ENCODE data around the gene CEBPA.

Gene CEBPA

GRCh38 chr19:33348301-33349010 is 46.1 kb upstream of the CEBPA start:
- H3K79me1 ChIP-seq (replicated peaks; ENCODE audit: low read length, poor library complexity, severe bottlenecking): no peaks in the 10 kb centered on the region
- H2BK5ac ChIP-seq (ENCODE audit: low read depth, low read length, poor library complexity, severe bottlenecking): no peak overlapping the region
- H2BK12ac ChIP-seq (ENCODE audit: low read length in 2 of 2): no peak overlapping the region
- H2BK120ac ChIP-seq (ENCODE audit: low read depth, low read length): no peak overlapping the region
- H3K4ac ChIP-seq (ENCODE audit: low read depth in 1 of 2, low read length in 2 of 2): no peak overlapping the region
- H3K27ac ChIP-seq (ENCODE audit: low read length, poor library complexity, severe bottlenecking): no peak overlapping the region
- H3K9me3 ChIP-seq (ENCODE audit: control insufficient read depth, low read length): no peaks in the 10 kb centered on the region
- no peak overlapping the region for H3K4me3 ChIP-seq (ENCODE audit: insufficient read depth in 1 of 2, low read depth in 1 of 2, low read length in 2 of 2)
- H3K9ac ChIP-seq (ENCODE audit: low read length): peak overlapping the region; percentile 45
- no peaks in the 10 kb centered on the region for H3K4me1 ChIP-seq (ENCODE audit: control insufficient read depth, insufficient read depth, low read depth, low read length)
- no peak overlapping the region for H3K4me2 ChIP-seq (ENCODE audit: low read length, poor library complexity, severe bottlenecking)
- no peak overlapping the region for H2AK5ac ChIP-seq (ENCODE audit: low read length, severe bottlenecking)
- H3K18ac ChIP-seq (ENCODE audit: low read depth in 1 of 2, low read length in 2 of 2): no peak overlapping the region
- H2AFZ ChIP-seq (ENCODE audit: low read depth, low read length): no peak overlapping the region
- no peak for DNase-seq
- no peak overlapping the region for H4K8ac ChIP-seq (ENCODE audit: low read length)
- H3K14ac ChIP-seq (ENCODE audit: low read length in 2 of 2): no peak overlapping the region
- no peak overlapping the region for H2BK15ac ChIP-seq (ENCODE audit: low read depth, poor library complexity, severe bottlenecking)
- H3K36me3 ChIP-seq (ENCODE audit: control insufficient read depth in 1 of 2, insufficient read depth in 2 of 2, low read depth in 1 of 2, low read length in 2 of 2): no peaks in the 10 kb centered on the region
- no peak overlapping the region for H3K23ac ChIP-seq (ENCODE audit: low read length in 2 of 2)
- 91% methylated on average over 12 of the region's 12 CpGs for WGBS
- H3K27me3 ChIP-seq (ENCODE audit: control insufficient read depth in 1 of 2, insufficient read depth in 1 of 2, low read length in 2 of 2): peaks cover 25 to 42% of the 10 kb centered on the region in 2 experiments
- H4K91ac ChIP-seq (ENCODE audit: low read length): no peak overlapping the region

- Histone ChIP-seq H3K79me1 (replicated peaks; ENCODE audit: low read length, poor library complexity, severe bottlenecking) (no peaks in the 10 kb centered on the region), H3K27me3 (ENCODE audit: control insufficient read depth in 1 of 2, insufficient read depth in 1 of 2, low read length in 2 of 2) (peaks cover 36 to 52% of the 10 kb centered on the region in 2 experiments), H3K36me3 (ENCODE audit: control insufficient read depth in 1 of 2, insufficient read depth in 2 of 2, low read depth in 1 of 2, low read length in 2 of 2) (no peaks in the 10 kb centered on the region), H3K4me1 (ENCODE audit: control insufficient read depth, insufficient read depth, low read depth, low read length) (no peaks in the 10 kb centered on the region), H4K91ac (ENCODE audit: low read length) (no peak overlapping the region), H2BK12ac (ENCODE audit: low read length in 2 of 2) (no peak overlapping the region), H2BK15ac (ENCODE audit: low read depth, poor library complexity, severe bottlenecking) (no peak overlapping the region), H3K23ac (ENCODE audit: low read length in 2 of 2) (no peak overlapping the region), H3K27ac (ENCODE audit: low read length, poor library complexity, severe bottlenecking) (no peak overlapping the region), H2AK5ac (ENCODE audit: low read length, severe bottlenecking) (no peak overlapping the region), H4K8ac (ENCODE audit: low read length) (no peak overlapping the region), H3K4ac (ENCODE audit: low read depth in 1 of 2, low read length in 2 of 2) (no peak overlapping the region), H3K14ac (ENCODE audit: low read length in 2 of 2) (no peak overlapping the region), H3K18ac (ENCODE audit: low read depth in 1 of 2, low read length in 2 of 2) (no peak overlapping the region), H3K9ac (ENCODE audit: low read length) (no peak overlapping the region), H2AFZ (ENCODE audit: low read depth, low read length) (no peak overlapping the region), H3K4me3 (ENCODE audit: insufficient read depth in 1 of 2, low read depth in 1 of 2, low read length in 2 of 2) (no peak overlapping the region), H2BK5ac (ENCODE audit: low read depth, low read length, poor library complexity, severe bottlenecking) (no peak overlapping the region), H2BK120ac (ENCODE audit: low read depth, low read length) (no peak overlapping the region), H3K4me2 (ENCODE audit: low read length, poor library complexity, severe bottlenecking) (no peak overlapping the region), H3K9me3 (ENCODE audit: control insufficient read depth, low read length) (no peaks in the 10 kb centered on the region)
- 72% methylated on average over 10 of the region's 10 CpGs for WGBS
- DNase-seq: no peak
These were observed 45.0 kb upstream of the CEBPA start for GRCh38 chr19:33347300-33347699.

- Histone ChIP-seq H2AK5ac (ENCODE audit: low read length, severe bottlenecking) (no peak overlapping the region), H2BK12ac (ENCODE audit: low read length in 2 of 2) (no peak overlapping the region)
These were observed 44.3 kb upstream of the CEBPA start for GRCh38 chr19:33346665-33347064.

GRCh38 chr19:33345163-33345562 is 42.8 kb upstream of the CEBPA start:
- Histone ChIP-seq H3K36me3 (ENCODE audit: control insufficient read depth in 1 of 2, insufficient read depth in 2 of 2, low read depth in 1 of 2, low read length in 2 of 2) (no peaks in the 10 kb centered on the region), H3K18ac (ENCODE audit: low read depth in 1 of 2, low read length in 2 of 2) (no peak overlapping the region), H2BK5ac (ENCODE audit: low read depth, low read length, poor library complexity, severe bottlenecking) (no peak overlapping the region), H2AFZ (ENCODE audit: low read depth, low read length) (no peak overlapping the region), H2BK15ac (ENCODE audit: low read depth, poor library complexity, severe bottlenecking) (no peak overlapping the region), H3K4me2 (ENCODE audit: low read length, poor library complexity, severe bottlenecking) (no peak overlapping the region), H2BK120ac (ENCODE audit: low read depth, low read length) (no peak overlapping the region), H3K27me3 (ENCODE audit: control insufficient read depth in 1 of 2, insufficient read depth in 1 of 2, low read length in 2 of 2) (peaks cover 45 to 53% of the 10 kb centered on the region in 2 experiments), H4K8ac (ENCODE audit: low read length) (no peak overlapping the region), H3K23ac (ENCODE audit: low read length in 2 of 2) (no peak overlapping the region), H3K9ac (ENCODE audit: low read length) (no peak overlapping the region), H4K91ac (ENCODE audit: low read length) (no peak overlapping the region), H2AK5ac (ENCODE audit: low read length, severe bottlenecking) (no peak overlapping the region), H3K79me1 (replicated peaks; ENCODE audit: low read length, poor library complexity, severe bottlenecking) (no peaks in the 10 kb centered on the region), H3K9me3 (ENCODE audit: control insufficient read depth, low read length) (no peaks in the 10 kb centered on the region), H2BK12ac (ENCODE audit: low read length in 2 of 2) (no peak overlapping the region), H3K4ac (ENCODE audit: low read depth in 1 of 2, low read length in 2 of 2) (no peak overlapping the region), H3K4me3 (ENCODE audit: insufficient read depth in 1 of 2, low read depth in 1 of 2, low read length in 2 of 2) (no peak overlapping the region), H3K27ac (ENCODE audit: low read length, poor library complexity, severe bottlenecking) (no peak overlapping the region), H3K14ac (ENCODE audit: low read length in 2 of 2) (no peak overlapping the region), H3K4me1 (ENCODE audit: control insufficient read depth, insufficient read depth, low read depth, low read length) (no peaks in the 10 kb centered on the region)
- 80% methylated on average over 1 of the region's 6 CpGs for WGBS
- DNase-seq: no peak

More at GRCh38 chr19:33346665-33347064, 44.3 kb upstream of the CEBPA start:
- no peak overlapping the region for H2AFZ ChIP-seq (ENCODE audit: low read depth, low read length)
- no peak overlapping the region for H3K4me3 ChIP-seq (ENCODE audit: insufficient read depth in 1 of 2, low read depth in 1 of 2, low read length in 2 of 2)
- H4K8ac ChIP-seq (ENCODE audit: low read length): no peak overlapping the region
- no peak overlapping the region for H2BK120ac ChIP-seq (ENCODE audit: low read depth, low read length)
- no peaks in the 10 kb centered on the region for H3K79me1 ChIP-seq (replicated peaks; ENCODE audit: low read length, poor library complexity, severe bottlenecking)
- H3K18ac ChIP-seq (ENCODE audit: low read depth in 1 of 2, low read length in 2 of 2): no peak overlapping the region
- no peak overlapping the region for H3K23ac ChIP-seq (ENCODE audit: low read length in 2 of 2)
- H3K4ac ChIP-seq (ENCODE audit: low read depth in 1 of 2, low read length in 2 of 2): no peak overlapping the region
- H3K4me2 ChIP-seq (ENCODE audit: low read length, poor library complexity, severe bottlenecking): no peak overlapping the region
- H3K27me3 ChIP-seq (ENCODE audit: control insufficient read depth in 1 of 2, insufficient read depth in 1 of 2, low read length in 2 of 2): peaks cover 40 to 54% of the 10 kb centered on the region in 2 experiments
- H2BK5ac ChIP-seq (ENCODE audit: low read depth, low read length, poor library complexity, severe bottlenecking): no peak overlapping the region
- H3K27ac ChIP-seq (ENCODE audit: low read length, poor library complexity, severe bottlenecking): no peak overlapping the region
- H3K36me3 ChIP-seq (ENCODE audit: control insufficient read depth in 1 of 2, insufficient read depth in 2 of 2, low read depth in 1 of 2, low read length in 2 of 2): no peaks in the 10 kb centered on the region
- no peak for DNase-seq
- no peaks in the 10 kb centered on the region for H3K9me3 ChIP-seq (ENCODE audit: control insufficient read depth, low read length)
- no peaks in the 10 kb centered on the region for H3K4me1 ChIP-seq (ENCODE audit: control insufficient read depth, insufficient read depth, low read depth, low read length)
- H3K9ac ChIP-seq (ENCODE audit: low read length): no peak overlapping the region
- H2BK15ac ChIP-seq (ENCODE audit: low read depth, poor library complexity, severe bottlenecking): no peak overlapping the region
- H3K14ac ChIP-seq (ENCODE audit: low read length in 2 of 2): no peak overlapping the region
- no peak overlapping the region for H4K91ac ChIP-seq (ENCODE audit: low read length)
